Skin of body (tissue), 2 donors: Measurements from ENCODE around the gene KIAA1217. TPM values are rescaled to one million over a fixed set of nuclear protein-coding genes. Genes with fewer than 3 reads are reported as not detected.

Source experiments
- DNase-seq: peaks from one replicate; lab custom pipeline; 2025; lab: John Stamatoyannopoulos, UW
- total RNA-seq: library from RNA; depleted of rRNA; stranded (reverse); fragments of >200 nt; gene quantifications from one replicate; pipeline ENCODE4 v1.2.3, GENCODE V29; 2014

Gene KIAA1217
- total RNA-seq, 1 donor from 2014 or later, result 19.8 TPM

DNA sequence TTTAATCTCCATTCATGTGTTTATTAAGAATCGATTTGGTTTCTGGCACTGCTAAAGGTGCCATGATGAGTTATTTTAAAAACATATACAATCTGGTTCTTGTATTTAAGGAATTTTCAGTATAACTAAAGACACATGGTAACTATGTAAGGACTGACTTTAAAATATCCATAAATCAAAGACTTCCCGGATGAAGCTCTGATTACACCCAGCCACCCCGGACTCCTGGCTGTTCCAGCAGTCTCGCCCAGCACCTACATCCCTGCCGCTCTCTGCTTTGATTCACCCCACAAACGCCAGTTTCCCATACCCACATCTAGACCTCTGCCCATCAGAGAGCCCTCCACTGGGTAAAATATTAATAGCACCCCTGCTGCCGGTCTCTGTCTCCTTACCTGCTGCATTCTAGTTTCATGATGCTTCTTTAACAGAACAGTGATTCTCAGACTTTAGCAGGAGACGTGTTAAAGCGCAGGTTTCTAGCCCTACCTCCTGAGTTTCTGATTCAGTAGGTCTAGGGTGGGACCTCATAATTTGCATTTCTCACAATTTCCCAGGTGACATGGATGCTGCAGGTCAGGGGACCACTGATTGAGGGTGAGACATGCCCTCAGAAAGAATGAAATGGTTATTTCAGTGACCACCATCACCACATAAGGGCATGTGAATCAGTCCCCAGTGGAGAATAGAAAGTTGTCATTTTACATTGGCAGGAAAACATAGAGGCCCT lies 185.7 kb downstream of the KIAA1217 start:
- no peak for DNase-seq

DNA sequence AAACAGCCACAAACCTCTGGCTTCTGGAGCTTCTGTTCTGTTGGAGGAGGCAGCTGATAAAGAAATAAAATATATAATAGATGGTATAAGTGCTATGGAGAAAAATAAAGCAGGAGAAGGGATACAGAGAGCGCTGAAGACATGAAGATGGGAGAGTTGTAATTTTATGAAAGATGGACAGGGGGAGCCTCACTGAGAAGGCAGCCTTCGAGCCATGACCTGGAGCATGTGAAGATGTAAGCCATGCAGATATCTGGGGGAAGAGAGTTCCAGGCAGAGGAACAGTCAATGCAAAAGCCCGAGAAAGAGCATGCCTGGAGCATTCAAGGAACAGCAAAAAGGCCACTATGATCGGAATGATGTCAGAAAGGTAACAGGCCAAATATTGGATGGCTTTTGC lies 187.5 kb downstream of the KIAA1217 start:
- DNase-seq, result no peak

DNA sequence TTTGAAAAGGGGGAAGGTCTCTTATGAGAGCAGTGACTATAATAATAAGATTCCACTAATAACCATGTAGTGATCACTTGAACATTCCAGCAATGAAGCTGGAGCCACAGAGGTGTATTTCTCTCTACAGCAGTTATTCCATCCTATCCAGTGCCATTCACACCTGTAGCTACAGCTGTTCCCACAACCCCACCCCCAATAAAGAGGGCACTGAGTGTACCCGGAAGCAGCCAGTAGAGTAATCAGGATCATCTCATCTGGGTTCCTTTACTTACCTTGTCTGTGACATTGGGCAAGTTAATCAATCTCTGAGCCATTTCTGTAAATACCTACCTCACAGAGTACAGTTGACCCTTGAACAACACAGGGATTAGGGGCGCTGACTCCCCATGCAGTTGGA lies 188.7 kb downstream of the KIAA1217 start:
- no peak for DNase-seq

DNA sequence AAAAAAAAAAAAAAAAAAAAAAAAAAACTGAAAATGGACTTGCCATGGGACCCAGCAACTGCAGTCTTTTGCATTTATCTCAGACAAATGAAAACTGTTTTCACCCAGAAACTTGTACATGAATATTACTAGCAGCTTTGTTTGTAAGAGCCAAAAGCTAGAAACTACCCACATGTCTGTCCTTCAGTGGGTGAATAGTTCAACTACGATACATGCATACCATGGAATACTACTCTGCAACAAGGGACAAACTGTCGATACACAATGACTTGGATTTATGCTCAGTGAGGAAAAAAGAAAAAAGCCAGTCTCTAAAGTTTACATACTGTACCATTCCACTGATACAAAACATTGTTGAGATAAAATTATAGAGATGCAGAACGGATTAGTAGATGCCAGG lies 195.6 kb downstream of the KIAA1217 start:
- DNase-seq, result no peak

DNA sequence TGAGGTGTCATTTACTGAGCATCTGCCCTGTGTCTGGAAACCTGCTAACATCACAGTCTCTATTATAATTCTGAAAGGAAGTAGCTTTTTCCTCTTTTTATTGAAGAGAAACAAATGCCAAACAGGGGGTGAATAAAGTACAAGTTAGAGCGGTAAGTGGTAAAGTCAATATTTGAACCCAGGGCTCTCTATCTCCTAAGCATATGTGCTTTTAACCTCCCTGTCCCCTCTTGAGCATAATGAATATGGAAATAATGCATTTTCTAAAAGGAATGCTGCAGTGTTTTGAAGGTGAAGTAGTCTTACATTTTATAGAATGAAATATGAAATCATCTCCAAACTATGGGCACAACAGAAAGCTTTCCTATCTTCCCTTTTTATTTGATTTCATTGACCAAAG lies 196.7 kb downstream of the KIAA1217 start:
- no peak for DNase-seq

DNA sequence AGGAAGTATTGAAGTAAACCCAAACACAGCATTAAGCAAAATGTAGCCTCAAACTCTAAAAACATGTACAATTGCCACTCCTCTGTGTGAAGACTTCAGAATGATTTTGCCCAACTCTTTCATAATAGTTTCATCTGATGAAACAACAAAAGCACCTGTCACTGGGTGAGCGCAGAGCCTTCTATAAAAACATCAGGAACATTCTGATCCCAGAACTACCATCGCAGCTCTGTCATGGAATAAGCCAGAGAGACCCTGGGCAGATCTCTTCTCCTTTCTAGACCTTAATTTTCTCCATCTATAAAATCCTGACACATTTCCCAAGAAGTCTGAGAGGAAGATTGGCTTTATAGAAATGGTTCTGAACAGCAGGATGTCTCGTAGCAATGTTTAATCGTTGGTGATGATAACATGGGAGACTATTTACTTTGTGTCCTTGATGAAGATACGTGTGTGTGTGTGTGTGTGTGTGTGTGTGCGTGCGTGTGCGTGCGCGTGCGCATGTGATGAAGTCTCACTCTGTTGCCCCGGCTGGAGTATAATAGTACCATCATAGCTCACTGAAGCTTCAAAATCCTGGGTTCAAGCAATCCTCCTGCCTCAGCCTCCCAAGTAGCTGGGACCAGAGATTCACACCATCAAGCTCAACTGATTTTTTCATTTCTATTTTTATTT lies 198.0 kb downstream of the KIAA1217 start:
- no peak for DNase-seq

DNA sequence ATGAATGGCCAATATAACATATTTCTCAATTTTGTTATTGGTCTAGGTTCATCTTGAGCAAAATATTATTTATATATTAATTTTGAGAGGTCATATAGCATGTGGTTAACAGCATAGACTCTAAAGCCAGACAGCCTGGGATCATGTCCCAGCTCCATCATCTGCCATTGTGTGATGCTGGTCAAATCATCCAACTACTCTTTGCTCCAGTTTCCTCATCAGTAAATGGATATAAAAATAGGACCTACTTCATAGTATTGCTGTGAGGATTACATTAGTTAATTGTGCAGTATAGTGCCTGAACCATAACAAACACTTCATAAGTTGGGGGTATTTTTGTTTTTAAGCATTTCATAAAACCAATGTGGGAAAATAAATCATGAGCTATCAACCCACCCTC lies 199.0 kb downstream of the KIAA1217 start:
- no peak for DNase-seq

DNA sequence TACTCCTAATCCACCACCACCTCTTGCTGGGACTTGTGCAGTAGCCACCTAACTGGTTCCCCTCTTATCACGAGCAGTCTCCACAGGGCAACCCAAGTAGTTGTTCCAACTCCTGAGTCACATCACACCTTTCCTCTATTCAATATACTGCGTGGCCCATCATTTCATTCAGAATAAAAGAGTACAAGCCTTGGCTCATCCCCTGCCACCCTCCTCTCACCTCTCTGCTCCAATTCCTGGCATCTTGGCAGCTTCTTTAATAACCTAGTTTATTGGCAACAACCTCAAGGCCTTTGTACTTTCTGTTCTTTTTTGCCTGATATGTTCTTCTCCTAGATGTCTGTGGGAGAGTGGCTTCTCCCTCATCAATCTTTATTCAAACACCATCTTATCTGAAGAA lies 199.4 kb downstream of the KIAA1217 start:
- DNase-seq, result no peak

DNA sequence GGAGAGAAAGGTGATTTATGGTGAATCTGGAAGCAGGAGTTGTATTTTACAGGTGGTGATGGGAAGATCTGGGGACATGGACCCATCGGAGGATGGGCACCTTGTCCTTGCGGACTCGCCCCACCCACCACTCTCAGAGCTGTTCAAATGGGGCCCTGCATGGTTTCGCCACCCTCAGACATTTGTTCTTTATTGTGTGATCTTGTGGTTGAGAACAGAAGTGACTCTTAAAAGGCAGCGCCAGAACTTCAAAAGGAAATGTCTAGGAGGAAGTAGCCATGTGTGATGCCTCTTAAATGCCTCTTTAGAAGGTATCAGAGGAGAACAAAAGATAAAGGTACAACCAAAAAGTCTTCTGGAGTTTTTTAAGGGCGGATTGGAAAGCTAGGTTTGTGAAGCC lies 205.7 kb downstream of the KIAA1217 start:
- DNase-seq, result no peak

DNA sequence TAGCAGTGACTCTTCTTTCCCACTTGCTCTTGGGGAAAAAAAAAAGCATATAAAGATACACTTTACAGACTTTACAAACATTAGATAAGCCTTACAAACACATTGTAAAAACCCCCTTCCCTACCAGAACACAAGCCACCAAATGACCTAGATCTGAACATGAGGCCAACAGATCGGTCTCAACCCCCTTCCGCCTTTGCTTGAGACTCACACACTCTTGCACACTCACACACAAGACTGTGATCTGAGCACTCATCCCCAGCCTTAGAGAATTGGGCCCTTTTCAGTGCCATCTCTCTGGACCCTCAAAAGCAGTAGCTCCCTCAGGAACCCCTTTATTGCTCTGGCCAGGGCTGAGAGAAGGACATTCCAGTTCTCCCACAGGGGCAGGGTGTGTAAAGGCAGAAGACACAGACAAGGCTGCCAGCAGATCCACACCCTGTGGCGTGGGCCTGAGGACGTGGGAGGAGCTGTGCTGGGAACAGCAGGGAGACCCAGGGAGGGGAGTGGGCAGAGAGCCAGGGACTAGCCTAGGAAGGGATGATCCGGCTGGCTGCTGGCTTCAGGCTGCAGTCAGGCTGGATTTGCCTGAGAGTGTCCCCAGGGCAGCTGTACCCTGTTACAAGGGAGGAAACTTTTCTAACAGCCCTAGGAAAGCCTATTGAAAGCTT lies 206.7 kb downstream of the KIAA1217 start:
- DNase-seq, result peak; percentile 86

DNA sequence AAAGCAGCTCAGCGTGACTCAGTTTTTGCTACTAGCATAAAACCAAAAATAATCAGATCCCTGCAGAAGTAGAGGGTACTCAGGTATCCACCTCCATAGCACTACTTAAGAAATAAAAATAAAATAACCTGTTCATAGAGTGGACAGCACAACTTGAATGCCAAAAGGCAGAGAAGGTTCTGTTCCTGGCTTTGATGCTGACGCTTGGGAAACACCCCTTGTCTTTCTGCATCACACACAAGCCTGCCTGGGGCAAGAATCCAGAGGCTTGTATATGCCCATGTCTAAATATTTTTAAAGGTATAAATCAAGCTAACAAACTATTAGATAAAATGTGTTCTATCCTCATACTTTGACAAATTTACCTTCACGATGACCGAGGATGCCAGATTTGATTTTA lies 207.3 kb downstream of the KIAA1217 start:
- DNase-seq, result no peak

DNA sequence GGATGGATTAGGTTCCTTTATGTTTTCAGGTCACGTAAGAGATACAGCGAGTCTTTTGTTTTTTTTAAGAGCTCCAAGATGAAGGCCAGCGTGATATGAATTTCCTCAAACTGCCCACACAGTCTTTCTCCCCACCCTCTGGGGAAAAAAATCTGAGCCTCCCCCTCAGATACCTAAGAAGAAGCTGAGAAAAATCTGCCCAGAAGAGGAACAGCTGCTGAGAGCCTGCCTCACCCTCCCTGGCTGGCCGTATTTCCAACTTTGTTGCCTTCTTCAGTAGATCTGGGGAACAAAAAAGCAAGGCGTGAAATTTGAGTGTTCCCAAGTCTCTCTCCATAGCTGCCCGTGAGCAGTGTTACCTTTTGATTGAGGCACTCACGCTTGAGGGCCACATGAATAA lies 208.1 kb downstream of the KIAA1217 start:
- DNase-seq, result no peak

DNA sequence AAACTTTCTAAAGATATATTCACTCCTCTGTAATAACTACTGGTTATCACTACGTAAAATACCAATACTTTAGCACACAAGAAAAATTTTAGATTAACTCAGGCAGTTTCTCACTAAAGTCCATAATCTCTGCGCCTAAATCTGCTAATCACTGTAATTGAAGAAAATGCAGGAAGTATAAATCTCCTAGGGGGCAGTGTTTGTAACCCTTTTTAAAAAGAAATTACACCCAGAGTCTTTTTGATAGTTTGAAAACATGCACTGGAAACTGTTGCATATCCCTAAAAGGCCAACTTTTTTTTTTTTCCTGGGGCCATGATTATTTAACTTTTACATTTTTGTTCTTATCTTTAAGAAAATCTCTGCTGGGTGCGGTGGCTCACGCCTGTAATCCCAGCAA lies 209.6 kb downstream of the KIAA1217 start:
- DNase-seq, result no peak

DNA sequence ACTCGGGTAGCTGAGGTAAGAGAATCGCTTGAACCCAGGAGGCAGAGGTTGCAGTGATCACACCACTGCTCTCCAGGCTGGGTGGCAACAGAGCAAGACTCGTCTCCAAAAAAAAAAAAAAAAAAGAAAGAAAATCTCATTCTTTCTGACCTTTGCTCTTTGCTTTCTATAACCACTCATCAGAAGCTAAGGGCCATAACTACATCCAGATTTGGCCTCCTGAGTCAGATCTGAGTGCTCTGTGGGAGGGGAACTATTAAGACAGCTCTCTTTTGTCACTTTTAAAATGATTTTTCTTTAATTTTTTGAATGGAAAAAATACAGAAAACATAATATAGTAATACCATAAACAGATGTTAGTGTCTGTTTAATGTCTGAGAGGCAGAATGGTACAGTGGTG lies 210.1 kb downstream of the KIAA1217 start:
- peak; percentile 11 for DNase-seq

DNA sequence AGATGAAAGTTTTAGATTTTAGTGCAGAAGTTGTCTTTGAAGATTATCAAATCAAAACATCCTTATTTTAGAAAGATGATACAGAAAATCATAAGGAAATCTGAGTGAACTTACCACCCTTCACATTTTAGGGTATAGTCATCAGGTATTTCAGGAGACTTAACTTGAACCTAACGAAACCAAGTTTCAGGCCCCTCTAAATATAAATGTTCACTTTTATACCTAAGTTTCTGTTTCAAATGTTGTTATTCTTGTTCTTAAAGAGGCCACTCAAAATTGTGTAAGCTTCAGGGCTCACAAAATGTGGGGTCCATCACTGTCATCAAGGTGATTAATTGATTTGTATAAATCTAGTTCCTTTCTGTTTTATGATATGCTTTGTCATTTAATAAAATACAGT lies 216.2 kb downstream of the KIAA1217 start:
- no peak for DNase-seq

DNA sequence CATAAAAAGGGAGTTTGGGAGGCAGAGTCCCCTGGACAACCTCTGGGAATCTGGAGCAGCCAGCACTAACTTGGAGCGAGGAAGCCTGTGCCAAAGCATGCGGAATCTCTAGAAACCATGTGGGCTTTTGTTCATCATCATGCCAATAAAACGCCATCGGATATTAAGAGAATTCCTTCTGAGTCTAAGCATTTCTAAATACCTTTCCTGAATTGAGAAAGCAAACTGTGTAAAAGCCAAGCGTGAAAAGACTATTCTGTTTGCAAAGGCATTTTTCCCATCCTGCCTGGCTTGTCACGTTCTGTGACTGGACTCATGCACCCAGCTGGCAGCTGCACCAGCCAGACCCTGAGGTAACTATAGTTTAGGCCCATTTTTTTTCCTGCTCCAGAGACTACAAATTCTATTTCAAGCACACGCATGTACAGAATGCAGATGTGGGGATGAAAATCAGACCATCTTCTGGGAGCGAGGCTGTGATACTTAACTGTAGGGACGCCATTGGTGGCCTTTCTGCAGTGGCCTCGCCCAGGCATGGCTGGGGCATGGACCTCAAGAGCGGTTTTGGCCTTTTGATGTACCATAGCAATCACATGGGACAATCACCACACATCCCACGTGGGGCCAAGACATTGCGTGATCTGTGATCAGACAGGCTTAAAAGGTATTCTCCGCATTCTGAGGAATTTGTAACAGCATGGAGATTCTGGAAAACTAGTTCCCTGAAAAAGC lies 218.9 kb downstream of the KIAA1217 start:
- no peak for DNase-seq

DNA sequence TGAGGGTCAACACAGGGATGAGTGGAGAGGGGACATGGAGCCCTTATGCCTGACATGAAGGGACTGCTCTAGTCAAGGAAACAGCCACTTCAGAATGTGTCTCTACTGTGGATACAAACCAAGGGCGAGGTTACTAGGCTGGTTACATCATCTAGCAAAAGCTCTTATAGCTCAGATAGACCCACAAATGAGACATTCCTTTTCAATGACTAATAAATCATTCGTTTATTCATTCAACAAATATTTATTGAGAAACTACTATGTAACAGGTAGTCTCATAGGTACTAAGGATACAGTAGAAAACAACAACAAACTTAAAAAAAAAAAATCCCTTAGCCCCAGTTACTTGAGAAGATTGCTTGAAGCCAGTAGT lies 219.5 kb downstream of the KIAA1217 start:
- DNase-seq, result no peak

DNA sequence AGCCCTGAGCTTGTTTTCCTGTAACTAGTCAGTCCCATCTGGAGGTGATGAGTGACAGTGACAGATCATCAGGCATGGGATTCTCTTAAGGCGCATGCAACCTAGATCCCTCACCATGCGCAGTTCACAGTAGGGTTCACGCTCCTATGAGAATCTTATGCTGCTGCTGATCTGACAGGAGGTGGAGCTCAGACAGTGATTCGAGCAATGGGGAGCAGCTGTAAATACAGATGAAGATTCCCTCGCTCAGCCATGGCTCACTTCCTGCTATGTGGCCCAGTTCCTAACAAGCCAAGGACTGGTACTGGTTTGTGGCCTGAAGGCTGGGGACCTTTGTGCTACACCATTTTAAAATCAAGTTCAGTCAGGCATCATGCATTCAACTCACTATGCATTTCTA lies 221.7 kb downstream of the KIAA1217 start:
- no peak for DNase-seq

DNA sequence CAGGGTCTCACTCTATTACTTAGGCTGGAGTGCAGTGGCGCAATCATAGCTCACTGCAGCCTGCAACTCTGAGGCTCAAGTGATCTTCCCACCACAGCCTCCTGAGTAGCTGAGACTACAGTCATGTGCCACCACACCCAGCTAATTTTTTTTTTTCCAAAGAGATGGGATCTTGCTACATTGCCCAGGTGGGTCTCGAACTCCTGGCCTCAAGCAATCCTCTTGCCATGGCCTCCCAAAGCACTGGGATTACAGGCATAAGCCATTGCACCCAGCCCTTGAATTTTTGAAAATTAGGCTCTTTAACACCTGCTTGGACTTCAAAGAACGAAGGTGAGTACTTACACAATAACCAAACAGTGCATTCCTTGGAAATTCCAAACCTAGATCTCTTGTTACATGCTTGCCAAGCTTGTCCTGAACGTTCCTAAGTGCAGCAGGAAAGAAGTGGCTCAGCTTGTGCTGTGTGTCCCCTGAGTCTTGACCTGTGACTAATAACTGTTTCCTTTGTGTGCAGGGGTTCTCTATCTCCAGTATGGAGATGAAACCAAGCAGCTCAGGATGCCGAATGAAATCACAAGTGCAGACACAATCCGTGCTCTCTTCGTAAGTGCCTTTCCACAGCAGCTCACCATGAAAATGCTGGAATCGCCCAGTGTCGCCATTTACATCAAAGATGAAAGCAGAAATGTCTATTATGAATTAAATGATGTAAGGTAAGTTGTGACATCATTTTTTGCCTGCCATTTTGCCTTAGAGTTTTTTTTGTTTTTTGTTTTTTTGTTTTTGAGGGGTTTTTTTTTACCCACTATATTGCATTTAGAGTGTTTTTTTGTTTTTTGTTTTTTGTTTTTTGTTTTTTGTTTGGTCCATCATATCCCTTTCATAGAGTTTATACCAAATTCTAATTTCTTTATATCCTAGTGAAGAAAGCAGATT lies 223.8 kb downstream of the KIAA1217 start:
- DNase-seq, result no peak

DNA sequence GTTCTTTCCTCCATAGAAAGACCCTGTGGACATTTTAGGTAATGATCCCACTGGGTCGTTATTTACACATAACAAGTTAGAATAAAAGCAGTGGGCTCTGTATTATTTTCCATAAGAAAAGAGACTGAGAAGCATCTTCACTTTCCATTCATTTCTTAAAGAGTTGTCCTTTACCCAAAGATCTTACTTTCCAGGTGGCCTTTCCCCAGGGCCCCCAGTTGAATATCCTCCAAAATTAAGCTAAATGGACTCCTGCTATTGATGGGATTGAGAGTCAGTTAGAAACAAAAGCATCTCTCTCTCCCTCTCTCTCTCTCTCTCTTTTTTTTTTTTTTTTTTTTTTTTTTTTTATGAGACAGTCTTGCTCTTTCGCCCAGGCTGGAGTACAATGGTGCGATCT lies 224.8 kb downstream of the KIAA1217 start:
- no peak for DNase-seq

DNA sequence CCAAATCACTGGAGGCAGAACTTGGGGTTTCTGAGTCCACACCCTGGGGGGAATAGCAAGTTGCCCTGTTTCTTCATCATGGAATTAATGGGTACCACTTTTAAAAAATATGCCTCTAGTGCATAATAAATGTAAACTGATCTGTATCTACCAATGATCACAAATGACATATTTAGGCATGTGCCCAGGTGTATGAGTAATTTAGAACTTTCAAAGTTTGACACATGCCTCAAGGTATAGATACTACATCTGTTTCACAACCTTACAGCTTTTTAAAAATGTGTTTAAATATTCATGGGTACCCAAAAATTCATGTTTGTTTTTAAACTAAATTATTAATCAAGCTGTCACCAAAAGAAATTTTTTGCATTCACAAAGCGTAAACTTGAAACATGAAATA lies 226.0 kb downstream of the KIAA1217 start:
- DNase-seq, result no peak
